ENCODE results near the gene EPHA3. TPM values are rescaled to one million over a fixed set of nuclear protein-coding genes. Genes with fewer than 3 reads are reported as not detected.

The EPHA3 gene
- total RNA-seq (2021): 0.32 to 0.74 TPM (median 0.41 TPM) in 3 replicates
- Bru-seq, nascent RNA: percentile 15 among the genes with signal in this experiment
- long read RNA-seq, experiment 1, full-length matches to known transcripts: 1 of 3 reads
- long read RNA-seq, experiment 1, partial matches to known transcripts: 0 of 3 reads
- long read RNA-seq, experiment 1, other reads (novel, unspliced or antisense): 2 of 3 reads
- long read RNA-seq, experiment 2: 0 reads
- long read RNA-seq, experiment 3: 0 reads

DNA sequence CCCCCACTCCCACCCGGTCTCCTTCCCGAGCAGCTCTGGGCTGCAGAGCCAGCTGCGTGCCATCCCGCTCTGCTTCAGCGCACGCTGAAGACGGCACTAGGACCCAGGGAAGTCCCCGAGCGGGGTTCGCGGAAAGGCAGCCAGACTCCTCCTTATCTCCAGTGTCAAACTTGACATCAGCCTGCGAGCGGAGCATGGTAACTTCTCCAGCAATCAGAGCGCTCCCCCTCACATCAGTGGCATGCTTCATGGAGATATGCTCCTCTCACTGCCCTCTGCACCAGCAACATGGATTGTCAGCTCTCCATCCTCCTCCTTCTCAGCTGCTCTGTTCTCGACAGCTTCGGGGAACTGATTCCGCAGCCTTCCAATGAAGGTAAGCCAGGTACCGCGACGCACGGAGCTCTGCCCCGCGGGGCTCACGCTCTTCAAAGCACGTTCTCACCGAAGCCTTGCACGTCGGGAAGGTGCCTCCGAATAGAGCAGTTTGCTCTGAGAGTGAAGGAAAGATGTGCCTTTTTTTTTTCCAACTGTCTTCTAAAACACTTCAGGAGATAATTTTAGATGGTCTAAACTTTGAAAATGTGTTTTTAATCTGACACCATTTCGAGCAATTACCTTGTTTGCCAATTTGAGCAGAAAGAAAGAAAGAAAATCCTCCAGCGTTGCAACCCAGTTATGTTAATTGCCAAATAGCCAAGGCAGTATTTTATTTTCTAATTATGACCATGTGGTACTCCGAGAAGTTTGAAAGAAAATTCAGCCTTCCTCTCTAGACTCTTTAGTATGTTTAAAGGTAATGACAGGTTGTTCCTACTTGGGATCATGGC is at the start of gene EPHA3:
TSS of gene EPHA3 (plus strand) at position 161 of the 830 bp plus-strand sequence. CDS start at position 289, 128 bp downstream.
- peak; percentile 97 for ATAC-seq
- TF ChIP-seq, protein P1, sequence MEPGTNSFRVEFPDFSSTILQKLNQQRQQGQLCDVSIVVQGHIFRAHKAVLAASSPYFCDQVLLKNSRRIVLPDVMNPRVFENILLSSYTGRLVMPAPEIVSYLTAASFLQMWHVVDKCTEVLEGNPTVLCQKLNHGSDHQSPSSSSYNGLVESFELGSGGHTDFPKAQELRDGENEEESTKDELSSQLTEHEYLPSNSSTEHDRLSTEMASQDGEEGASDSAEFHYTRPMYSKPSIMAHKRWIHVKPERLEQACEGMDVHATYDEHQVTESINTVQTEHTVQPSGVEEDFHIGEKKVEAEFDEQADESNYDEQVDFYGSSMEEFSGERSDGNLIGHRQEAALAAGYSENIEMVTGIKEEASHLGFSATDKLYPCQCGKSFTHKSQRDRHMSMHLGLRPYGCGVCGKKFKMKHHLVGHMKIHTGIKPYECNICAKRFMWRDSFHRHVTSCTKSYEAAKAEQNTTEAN (CRISPR knock-in tag; IDR thresholded peaks at IDR 0.05): 0 out of 2 replicates have a peak, but pooled peaks have one; percentile 56
- TF ChIP-seq MAX (CRISPR knock-in tag; IDR thresholded peaks at IDR 0.05): peak; percentile 91
- TF ChIP-seq, protein P2, sequence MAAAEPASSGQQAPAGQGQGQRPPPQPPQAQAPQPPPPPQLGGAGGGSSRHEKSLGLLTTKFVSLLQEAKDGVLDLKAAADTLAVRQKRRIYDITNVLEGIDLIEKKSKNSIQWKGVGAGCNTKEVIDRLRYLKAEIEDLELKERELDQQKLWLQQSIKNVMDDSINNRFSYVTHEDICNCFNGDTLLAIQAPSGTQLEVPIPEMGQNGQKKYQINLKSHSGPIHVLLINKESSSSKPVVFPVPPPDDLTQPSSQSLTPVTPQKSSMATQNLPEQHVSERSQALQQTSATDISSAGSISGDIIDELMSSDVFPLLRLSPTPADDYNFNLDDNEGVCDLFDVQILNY (CRISPR knock-in tag; IDR thresholded peaks at IDR 0.05): 0 out of 2 replicates have a peak, but pooled peaks have one; percentile 42
- no peak for TF ChIP-seq ZNF138 (CRISPR knock-in tag; conservative IDR thresholded peaks at IDR 0.05)
- no peak for TF ChIP-seq CTCF (IDR thresholded peaks at IDR 0.05)
- TF ChIP-seq ZNF396 (CRISPR knock-in tag; IDR thresholded peaks at IDR 0.05; ENCODE audit: borderline replicate concordance): no peak
- TF ChIP-seq RORB (CRISPR knock-in tag; IDR thresholded peaks at IDR 0.05): no peak
- TF ChIP-seq USF2 (CRISPR knock-in tag; IDR thresholded peaks at IDR 0.05): no peak
- TF ChIP-seq FOXP1 (CRISPR knock-in tag; IDR thresholded peaks at IDR 0.05; ENCODE audit: borderline replicate concordance): peak; percentile 92
- TF ChIP-seq, protein P3, sequence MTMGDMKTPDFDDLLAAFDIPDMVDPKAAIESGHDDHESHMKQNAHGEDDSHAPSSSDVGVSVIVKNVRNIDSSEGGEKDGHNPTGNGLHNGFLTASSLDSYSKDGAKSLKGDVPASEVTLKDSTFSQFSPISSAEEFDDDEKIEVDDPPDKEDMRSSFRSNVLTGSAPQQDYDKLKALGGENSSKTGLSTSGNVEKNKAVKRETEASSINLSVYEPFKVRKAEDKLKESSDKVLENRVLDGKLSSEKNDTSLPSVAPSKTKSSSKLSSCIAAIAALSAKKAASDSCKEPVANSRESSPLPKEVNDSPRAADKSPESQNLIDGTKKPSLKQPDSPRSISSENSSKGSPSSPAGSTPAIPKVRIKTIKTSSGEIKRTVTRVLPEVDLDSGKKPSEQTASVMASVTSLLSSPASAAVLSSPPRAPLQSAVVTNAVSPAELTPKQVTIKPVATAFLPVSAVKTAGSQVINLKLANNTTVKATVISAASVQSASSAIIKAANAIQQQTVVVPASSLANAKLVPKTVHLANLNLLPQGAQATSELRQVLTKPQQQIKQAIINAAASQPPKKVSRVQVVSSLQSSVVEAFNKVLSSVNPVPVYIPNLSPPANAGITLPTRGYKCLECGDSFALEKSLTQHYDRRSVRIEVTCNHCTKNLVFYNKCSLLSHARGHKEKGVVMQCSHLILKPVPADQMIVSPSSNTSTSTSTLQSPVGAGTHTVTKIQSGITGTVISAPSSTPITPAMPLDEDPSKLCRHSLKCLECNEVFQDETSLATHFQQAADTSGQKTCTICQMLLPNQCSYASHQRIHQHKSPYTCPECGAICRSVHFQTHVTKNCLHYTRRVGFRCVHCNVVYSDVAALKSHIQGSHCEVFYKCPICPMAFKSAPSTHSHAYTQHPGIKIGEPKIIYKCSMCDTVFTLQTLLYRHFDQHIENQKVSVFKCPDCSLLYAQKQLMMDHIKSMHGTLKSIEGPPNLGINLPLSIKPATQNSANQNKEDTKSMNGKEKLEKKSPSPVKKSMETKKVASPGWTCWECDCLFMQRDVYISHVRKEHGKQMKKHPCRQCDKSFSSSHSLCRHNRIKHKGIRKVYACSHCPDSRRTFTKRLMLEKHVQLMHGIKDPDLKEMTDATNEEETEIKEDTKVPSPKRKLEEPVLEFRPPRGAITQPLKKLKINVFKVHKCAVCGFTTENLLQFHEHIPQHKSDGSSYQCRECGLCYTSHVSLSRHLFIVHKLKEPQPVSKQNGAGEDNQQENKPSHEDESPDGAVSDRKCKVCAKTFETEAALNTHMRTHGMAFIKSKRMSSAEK (CRISPR knock-in tag; IDR thresholded peaks at IDR 0.05; ENCODE audit: borderline replicate concordance): no peak
- TF ChIP-seq ZSCAN18 (CRISPR knock-in tag; IDR thresholded peaks at IDR 0.05): no peak
- TF ChIP-seq ZBTB21 (CRISPR knock-in tag; IDR thresholded peaks at IDR 0.05; ENCODE audit: borderline replicate concordance): peak; percentile 47; the same call in 1 of the 2 replicates
- no peak for TF ChIP-seq ZNF416 (CRISPR knock-in tag; IDR thresholded peaks at IDR 0.05)
- no peak for TF ChIP-seq HMGA2 (CRISPR knock-in tag; IDR thresholded peaks at IDR 0.05)
- TF ChIP-seq, protein P4, sequence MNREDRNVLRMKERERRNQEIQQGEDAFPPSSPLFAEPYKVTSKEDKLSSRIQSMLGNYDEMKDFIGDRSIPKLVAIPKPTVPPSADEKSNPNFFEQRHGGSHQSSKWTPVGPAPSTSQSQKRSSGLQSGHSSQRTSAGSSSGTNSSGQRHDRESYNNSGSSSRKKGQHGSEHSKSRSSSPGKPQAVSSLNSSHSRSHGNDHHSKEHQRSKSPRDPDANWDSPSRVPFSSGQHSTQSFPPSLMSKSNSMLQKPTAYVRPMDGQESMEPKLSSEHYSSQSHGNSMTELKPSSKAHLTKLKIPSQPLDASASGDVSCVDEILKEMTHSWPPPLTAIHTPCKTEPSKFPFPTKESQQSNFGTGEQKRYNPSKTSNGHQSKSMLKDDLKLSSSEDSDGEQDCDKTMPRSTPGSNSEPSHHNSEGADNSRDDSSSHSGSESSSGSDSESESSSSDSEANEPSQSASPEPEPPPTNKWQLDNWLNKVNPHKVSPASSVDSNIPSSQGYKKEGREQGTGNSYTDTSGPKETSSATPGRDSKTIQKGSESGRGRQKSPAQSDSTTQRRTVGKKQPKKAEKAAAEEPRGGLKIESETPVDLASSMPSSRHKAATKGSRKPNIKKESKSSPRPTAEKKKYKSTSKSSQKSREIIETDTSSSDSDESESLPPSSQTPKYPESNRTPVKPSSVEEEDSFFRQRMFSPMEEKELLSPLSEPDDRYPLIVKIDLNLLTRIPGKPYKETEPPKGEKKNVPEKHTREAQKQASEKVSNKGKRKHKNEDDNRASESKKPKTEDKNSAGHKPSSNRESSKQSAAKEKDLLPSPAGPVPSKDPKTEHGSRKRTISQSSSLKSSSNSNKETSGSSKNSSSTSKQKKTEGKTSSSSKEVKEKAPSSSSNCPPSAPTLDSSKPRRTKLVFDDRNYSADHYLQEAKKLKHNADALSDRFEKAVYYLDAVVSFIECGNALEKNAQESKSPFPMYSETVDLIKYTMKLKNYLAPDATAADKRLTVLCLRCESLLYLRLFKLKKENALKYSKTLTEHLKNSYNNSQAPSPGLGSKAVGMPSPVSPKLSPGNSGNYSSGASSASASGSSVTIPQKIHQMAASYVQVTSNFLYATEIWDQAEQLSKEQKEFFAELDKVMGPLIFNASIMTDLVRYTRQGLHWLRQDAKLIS (CRISPR knock-in tag; IDR thresholded peaks at IDR 0.05; ENCODE audit: borderline replicate concordance): no peak
- TF ChIP-seq NFYB (CRISPR knock-in tag; conservative IDR thresholded peaks at IDR 0.05; ENCODE audit: low read depth): no peak
- no peak for TF ChIP-seq ZNF317 (CRISPR knock-in tag; IDR thresholded peaks at IDR 0.05; ENCODE audit: borderline replicate concordance, low read depth)

More for the DNA sequence above, at the start of gene EPHA3:
- H3K9me3 Mint-ChIP-seq: no peaks in the 10 kb centered on the region
- no peak within 1 kb of the TSS for H3K27ac Mint-ChIP-seq
- peaks cover 22% of the 10 kb centered on the region for H3K4me1 Mint-ChIP-seq
- CTCF ChIA-PET: interaction anchor here (0.5 to 1.4 kb wide), 4 partner anchors 232 to 984 kb away, joined by 3 read pairs; no protein-coding TSS in a partner anchor
- no peaks in the 10 kb centered on the region; the same call in 1 of the 2 replicates for H3K27me3 Mint-ChIP-seq (ENCODE audit: low read depth)
- no peaks in the 10 kb centered on the region for H3K36me3 Mint-ChIP-seq
- peak; percentile 83 for DNase-seq (ENCODE audit: low spot score)
- POLR2A ChIA-PET: interaction anchor here (0.6 to 0.9 kb wide), 2 partner anchors 43 to 61 kb away, joined by 3 read pairs; no protein-coding TSS in a partner anchor
- peak within 1 kb of the TSS; percentile 69 for H3K4me3 Mint-ChIP-seq

All from WTC11 (cell line).